Measurements from ENCODE around the gene LMBR1. TPM values are rescaled to one million over a fixed set of nuclear protein-coding genes. Genes with fewer than 3 reads are reported as not detected.

Gene LMBR1
- total and polyA plus RNA-seq, 2 of the 4 experiments (the other 2 are of a cell fraction) = 11.9 to 19.9 TPM

DNA sequence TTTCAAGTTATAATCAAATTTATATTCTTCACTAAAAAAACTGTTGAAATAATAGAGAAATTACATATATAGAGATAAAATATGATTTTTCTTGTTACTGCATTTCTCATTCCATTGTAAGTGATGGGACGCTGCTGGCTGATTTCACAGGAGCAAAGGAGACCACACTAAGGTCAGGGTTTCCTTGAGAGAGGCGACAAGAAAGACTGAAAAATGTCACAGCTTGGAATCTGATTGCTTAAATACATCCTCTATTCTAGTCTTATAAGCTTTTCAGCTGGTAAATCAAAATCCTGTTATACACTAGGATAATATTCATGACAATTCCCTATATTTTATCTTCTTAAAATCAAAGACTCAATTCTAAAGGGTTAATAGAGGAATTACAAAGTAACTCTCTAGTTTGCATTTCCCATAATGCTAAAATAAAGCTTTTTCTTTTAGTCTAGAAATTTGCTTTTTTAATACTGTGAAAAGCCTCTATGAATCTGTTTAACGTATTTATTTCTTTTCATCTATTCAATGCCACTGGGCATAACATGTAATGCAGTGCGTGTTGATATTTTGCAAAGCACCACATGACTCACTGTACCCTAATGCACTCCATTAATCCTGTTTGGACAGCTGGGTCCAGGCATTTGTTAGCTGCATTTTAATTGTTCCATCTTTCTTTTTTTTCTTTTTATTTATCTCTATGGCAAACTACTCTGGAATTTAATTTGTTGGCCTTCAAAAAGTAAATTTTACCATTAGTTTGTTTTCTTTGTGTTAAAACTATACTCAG, 170.7 kb downstream of the LMBR1 start:
- dilution Hi-C loops (cut with HindIII; ENCODE audit: low sequenced_read_pairs, unreplicated experiment) (no loop called here), intact Hi-C loops (cut with micrococcal nuclease) (no loop called here), in situ Hi-C loops (cut with MboI; ENCODE audit: low sequenced_read_pairs) (no loop called here)
- TF ChIP-seq RFX5 (IDR thresholded peaks at IDR 0.05; ENCODE audit: low read depth, low read length) = no peak
- TF ChIP-seq FOS (IDR thresholded peaks at IDR 0.05; ENCODE audit: low read depth, low read length) = no peak
- TF ChIP-seq CHD1 (IDR thresholded peaks at IDR 0.05; ENCODE audit: low read depth, low read length) = no peak
- no peak for TF ChIP-seq POLR2A (IDR thresholded peaks at IDR 0.05; ENCODE audit: low read depth, low read length)
- no TSS peak for BruUV-seq (replicated peaks)
- Histone ChIP-seq H2BK20ac (ENCODE audit: low read depth, low read length) (no peak overlapping the region), H4K20me1 (ENCODE audit: insufficient read depth, low read length) (no peaks in the 10 kb centered on the region), H3K4me1 (ENCODE audit: control insufficient read depth, insufficient read depth, low read length) (no peaks in the 10 kb centered on the region; the same call in 1 of the 2 replicates), H3K4me2 (ENCODE audit: low read depth, low read length) (no peak overlapping the region), H4K5ac (ENCODE audit: low read depth, low read length) (no peak overlapping the region), H2AK9ac (replicated peaks; ENCODE audit: low read depth, low read length, poor library complexity) (no peak overlapping the region), H2BK5ac (ENCODE audit: low read depth, low read length, poor library complexity, severe bottlenecking) (no peak overlapping the region), H2AK5ac (ENCODE audit: low read depth, low read length) (no peak overlapping the region), H3K9ac (ENCODE audit: low read depth, low read length) (no peak overlapping the region), H3K27me3 (ENCODE audit: control insufficient read depth, insufficient read depth, low read length) (no peaks in the 10 kb centered on the region), H3K9me3 (ENCODE audit: control insufficient read depth, insufficient read depth, low read length) (no peaks in the 10 kb centered on the region), H3K27ac (ENCODE audit: insufficient read depth, low read length) (no peak overlapping the region), H2AFZ (replicated peaks; ENCODE audit: low read length, poor library complexity) (no peak overlapping the region), H3K4ac (ENCODE audit: low read depth, low read length) (no peak overlapping the region), H2BK15ac (ENCODE audit: low read depth, low read length) (no peak overlapping the region), H3K36me3 (ENCODE audit: control insufficient read depth, insufficient read depth, low read length) (no peaks in the 10 kb centered on the region), H3K79me1 (ENCODE audit: low read depth in 1 of 2, low read length in 2 of 2) (no peaks in the 10 kb centered on the region), H3K9me1 (ENCODE audit: insufficient read depth, low read length) (no peaks in the 10 kb centered on the region), H3K14ac (replicated peaks; ENCODE audit: low read depth, low read length) (no peak overlapping the region), H2BK120ac (ENCODE audit: low read depth, low read length) (no peak overlapping the region), H4K91ac (ENCODE audit: insufficient read depth, low read depth, low read length) (no peak overlapping the region), H3K18ac (ENCODE audit: low read depth, low read length) (no peak overlapping the region), H3K4me3 (ENCODE audit: insufficient read depth, low read depth, low read length) (no peak overlapping the region), H4K8ac (ENCODE audit: low read depth in 2 of 2, low read length in 2 of 2) (no peak overlapping the region), H3K23ac (ENCODE audit: low read depth, low read length) (no peak overlapping the region), H3K56ac (ENCODE audit: extremely low read depth, insufficient read depth, low read length) (no peak overlapping the region)
- DNase-seq (peak; percentile 24), ATAC-seq (ENCODE audit: low read depth) (peak; percentile 54; the same call in 1 of the 2 replicates)
- CTCF ChIA-PET = interaction anchor here (0.6 kb wide), 1 partner anchor 1024 kb away, joined by 4 read pairs; no protein-coding TSS in a partner anchor
- POLR2A ChIA-PET (ENCODE audit: unreplicated experiment) = no interaction called here
- no CpG with 5 or more reads among the region's 4 CpGs for WGBS, 2 experiments (ENCODE audit: extremely low coverage in 2 of 2, insufficient read length in 1 of 2)

Measured in IMR-90 (cell line).